ENCODE results near the gene LPIN1.

The LPIN1 gene

GRCh38 chr2:11863513-11864328 is 117.3 kb downstream of the LPIN1 start:
- H3K4me1 Mint-ChIP-seq: peaks cover 20% of the 10 kb centered on the region
- peak; percentile 90 to 97 (median 97) for TF ChIP-seq CTCF (IDR thresholded peaks at IDR 0.05; ENCODE audit: unreplicated experiment in 3 of 3)
- peaks cover 24% of the 10 kb centered on the region for H3K9me3 Mint-ChIP-seq
- H3K36me3 Mint-ChIP-seq (ENCODE audit: low read depth): peaks cover 8% of the 10 kb centered on the region
- peaks cover 18% of the 10 kb centered on the region for H3K27me3 Mint-ChIP-seq (ENCODE audit: low read depth)
- H3K4me3 Mint-ChIP-seq: peak overlapping the region; percentile 23 to 34 (median 28)
- peak overlapping the region; percentile 50 to 61 (median 52) for H3K27ac Mint-ChIP-seq

- no peak for TF ChIP-seq CTCF (IDR thresholded peaks at IDR 0.05; ENCODE audit: unreplicated experiment in 3 of 3)
- Mint-ChIP-seq H3K27ac (peak overlapping the region in 1 of 3 experiments; percentile 52), H3K9me3 (peaks cover 16% of the 10 kb centered on the region), H3K27me3 (ENCODE audit: low read depth) (peaks cover 11% of the 10 kb centered on the region), H3K4me1 (peaks cover 20% of the 10 kb centered on the region), H3K4me3 (no peak overlapping the region), H3K36me3 (ENCODE audit: low read depth) (no peaks in the 10 kb centered on the region)
Measured at GRCh38 chr2:11864724-11865123, 118.3 kb downstream of the LPIN1 start.

GRCh38 chr2:11865378-11865777 is 118.9 kb downstream of the LPIN1 start:
- no peaks in the 10 kb centered on the region for H3K36me3 Mint-ChIP-seq (ENCODE audit: low read depth)
- no peak overlapping the region for H3K27ac Mint-ChIP-seq
- H3K4me3 Mint-ChIP-seq: no peak overlapping the region
- H3K9me3 Mint-ChIP-seq: peaks cover 10% of the 10 kb centered on the region
- peaks cover 20% of the 10 kb centered on the region for H3K4me1 Mint-ChIP-seq
- no peak for TF ChIP-seq CTCF (IDR thresholded peaks at IDR 0.05; ENCODE audit: unreplicated experiment in 3 of 3)
- H3K27me3 Mint-ChIP-seq (ENCODE audit: low read depth): peaks cover 12% of the 10 kb centered on the region

- peaks cover 6% of the 10 kb centered on the region for H3K9me3 Mint-ChIP-seq
- H3K36me3 Mint-ChIP-seq (ENCODE audit: low read depth): no peaks in the 10 kb centered on the region
- no peak for TF ChIP-seq CTCF (IDR thresholded peaks at IDR 0.05; ENCODE audit: unreplicated experiment in 3 of 3)
- no peak overlapping the region for H3K27ac Mint-ChIP-seq
- peaks cover 20% of the 10 kb centered on the region for H3K4me1 Mint-ChIP-seq
- H3K27me3 Mint-ChIP-seq (ENCODE audit: low read depth): peaks cover 13% of the 10 kb centered on the region
- no peak overlapping the region for H3K4me3 Mint-ChIP-seq
Measured at GRCh38 chr2:11865805-11866204, 119.4 kb downstream of the LPIN1 start.

- no peaks in the 10 kb centered on the region for H3K9me3 Mint-ChIP-seq
- H3K36me3 Mint-ChIP-seq (ENCODE audit: low read depth): no peaks in the 10 kb centered on the region
- H3K4me3 Mint-ChIP-seq: no peak overlapping the region
- no peak for TF ChIP-seq CTCF (IDR thresholded peaks at IDR 0.05; ENCODE audit: unreplicated experiment in 3 of 3)
- peaks cover 20% of the 10 kb centered on the region for H3K4me1 Mint-ChIP-seq
- no peak overlapping the region for H3K27ac Mint-ChIP-seq
- peaks cover 12% of the 10 kb centered on the region for H3K27me3 Mint-ChIP-seq (ENCODE audit: low read depth)
Measured at GRCh38 chr2:11866358-11867335, 120.2 kb downstream of the LPIN1 start.
